CD1c-positive myeloid dendritic cell (primary cell): ENCODE measurements around the gene LPCAT3.

Experiments used
- DNase-seq: peaks from one replicate; pipeline ENCODE4 v3.0.0-alpha.2; 2016; ENCODE audit errors: extremely low spot score

Gene LPCAT3

DNA sequence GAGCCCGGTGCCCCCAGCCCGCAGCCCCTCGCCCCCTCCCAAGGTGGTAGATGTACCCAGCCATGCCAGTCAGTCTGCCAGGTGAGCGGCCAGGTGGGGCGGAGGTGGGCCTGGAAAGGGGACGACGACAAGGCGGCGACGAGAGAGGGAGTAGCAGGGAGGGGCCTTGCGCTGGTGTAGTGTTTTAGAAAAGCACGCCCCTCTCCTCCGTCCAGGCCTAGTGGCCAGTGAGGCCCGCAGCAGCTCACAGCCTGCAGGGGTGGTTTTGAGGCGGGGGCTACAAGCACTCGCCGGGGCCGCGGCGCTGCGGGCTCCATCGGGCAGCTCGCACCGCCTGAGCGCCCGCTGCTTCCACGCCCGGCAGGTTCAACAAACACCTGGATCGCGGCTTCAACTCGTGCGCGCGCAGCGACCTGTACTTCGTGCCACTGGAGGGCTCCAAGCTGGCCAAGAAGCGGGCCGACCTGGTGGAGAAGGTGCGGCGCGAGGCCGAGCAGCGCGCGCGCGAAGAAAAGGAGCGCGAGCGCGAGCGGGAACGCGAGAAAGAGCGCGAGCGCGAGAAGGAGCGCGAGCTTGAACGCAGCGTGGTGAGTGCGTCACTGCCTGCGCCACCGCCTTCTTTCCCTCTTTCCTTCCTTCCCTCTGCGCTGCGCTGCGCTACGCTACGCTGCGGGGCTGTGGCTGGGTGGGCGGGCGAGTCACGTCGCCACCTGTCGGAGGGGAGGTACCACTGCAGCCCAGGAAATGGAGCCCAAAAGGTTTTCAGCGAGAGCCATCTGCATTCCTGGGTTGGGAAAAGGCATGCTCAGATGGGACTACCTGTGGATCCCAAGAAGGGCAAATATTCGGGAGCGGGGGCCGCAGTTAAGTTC is 80.6 kb downstream of the LPCAT3 start:
- peak; percentile 97 for DNase-seq

DNA sequence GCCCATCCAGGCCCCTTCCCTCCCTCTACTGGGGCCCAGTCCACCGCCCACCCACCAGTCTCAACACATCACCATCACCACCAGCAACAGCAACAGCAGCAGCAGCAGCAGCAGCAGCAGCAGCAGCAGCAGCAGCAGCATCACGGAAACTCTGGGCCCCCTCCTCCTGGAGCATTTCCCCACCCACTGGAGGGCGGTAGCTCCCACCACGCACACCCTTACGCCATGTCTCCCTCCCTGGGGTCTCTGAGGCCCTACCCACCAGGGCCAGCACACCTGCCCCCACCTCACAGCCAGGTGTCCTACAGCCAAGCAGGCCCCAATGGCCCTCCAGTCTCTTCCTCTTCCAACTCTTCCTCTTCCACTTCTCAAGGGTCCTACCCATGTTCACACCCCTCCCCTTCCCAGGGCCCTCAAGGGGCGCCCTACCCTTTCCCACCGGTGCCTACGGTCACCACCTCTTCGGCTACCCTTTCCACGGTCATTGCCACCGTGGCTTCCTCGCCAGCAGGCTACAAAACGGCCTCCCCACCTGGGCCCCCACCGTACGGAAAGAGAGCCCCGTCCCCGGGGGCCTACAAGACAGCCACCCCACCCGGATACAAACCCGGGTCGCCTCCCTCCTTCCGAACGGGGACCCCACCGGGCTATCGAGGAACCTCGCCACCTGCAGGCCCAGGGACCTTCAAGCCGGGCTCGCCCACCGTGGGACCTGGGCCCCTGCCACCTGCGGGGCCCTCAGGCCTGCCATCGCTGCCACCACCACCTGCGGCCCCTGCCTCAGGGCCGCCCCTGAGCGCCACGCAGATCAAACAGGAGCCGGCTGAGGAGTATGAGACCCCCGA is 81.4 kb downstream of the LPCAT3 start:
- DNase-seq: no peak

DNA sequence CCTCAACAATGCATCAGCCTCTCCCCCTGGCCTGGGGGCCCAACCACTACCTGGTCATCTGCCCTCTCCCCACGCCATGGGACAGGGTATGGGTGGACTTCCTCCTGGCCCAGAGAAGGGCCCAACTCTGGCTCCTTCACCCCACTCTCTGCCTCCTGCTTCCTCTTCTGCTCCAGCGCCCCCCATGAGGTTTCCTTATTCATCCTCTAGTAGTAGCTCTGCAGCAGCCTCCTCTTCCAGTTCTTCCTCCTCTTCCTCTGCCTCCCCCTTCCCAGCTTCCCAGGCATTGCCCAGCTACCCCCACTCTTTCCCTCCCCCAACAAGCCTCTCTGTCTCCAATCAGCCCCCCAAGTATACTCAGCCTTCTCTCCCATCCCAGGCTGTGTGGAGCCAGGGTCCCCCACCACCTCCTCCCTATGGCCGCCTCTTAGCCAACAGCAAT is 82.1 kb downstream of the LPCAT3 start:
- peak; percentile 61 for DNase-seq

DNA sequence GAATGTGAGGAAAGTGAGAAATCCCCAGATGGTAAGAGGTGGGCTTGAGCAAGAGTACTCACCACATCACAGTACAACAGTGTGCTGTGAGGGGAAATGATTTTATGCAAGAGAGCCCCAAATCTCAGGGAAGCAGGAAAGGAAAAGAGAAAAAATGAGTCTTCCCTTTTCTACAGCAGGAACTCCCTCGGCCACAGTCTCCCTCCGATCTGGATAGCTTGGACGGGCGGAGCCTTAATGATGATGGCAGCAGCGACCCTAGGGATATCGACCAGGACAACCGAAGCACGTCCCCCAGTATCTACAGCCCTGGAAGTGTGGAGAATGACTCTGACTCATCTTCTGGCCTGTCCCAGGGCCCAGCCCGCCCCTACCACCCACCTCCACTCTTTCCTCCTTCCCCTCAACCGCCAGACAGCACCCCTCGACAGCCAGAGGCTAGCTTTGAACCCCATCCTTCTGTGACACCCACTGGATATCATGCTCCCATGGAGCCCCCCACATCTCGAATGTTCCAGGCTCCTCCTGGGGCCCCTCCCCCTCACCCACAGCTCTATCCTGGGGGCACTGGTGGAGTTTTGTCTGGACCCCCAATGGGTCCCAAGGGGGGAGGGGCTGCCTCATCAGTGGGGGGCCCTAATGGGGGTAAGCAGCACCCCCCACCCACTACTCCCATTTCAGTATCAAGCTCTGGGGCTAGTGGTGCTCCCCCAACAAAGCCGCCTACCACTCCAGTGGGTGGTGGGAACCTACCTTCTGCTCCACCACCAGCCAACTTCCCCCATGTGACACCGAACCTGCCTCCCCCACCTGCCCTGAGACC is 82.7 kb downstream of the LPCAT3 start:
- peak; percentile 64 for DNase-seq

DNA sequence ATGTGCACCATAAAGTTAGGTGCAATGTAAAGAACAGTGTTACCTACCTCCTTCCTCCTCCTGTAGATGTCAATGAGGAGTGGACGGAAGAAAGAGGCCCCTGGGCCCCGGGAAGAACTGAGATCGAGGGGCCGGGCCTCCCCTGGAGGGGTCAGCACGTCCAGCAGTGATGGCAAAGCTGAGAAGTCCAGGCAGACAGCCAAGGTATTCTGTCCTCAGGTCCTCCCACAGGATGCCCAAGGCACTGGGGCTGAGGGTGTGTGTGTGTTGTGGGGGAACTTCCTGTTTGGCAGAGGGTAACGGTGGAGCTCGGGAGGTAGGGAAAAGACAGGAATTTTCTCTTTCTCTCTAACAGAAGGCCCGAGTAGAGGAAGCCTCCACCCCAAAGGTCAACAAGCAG is 84.2 kb downstream of the LPCAT3 start:
- DNase-seq: no peak

DNA sequence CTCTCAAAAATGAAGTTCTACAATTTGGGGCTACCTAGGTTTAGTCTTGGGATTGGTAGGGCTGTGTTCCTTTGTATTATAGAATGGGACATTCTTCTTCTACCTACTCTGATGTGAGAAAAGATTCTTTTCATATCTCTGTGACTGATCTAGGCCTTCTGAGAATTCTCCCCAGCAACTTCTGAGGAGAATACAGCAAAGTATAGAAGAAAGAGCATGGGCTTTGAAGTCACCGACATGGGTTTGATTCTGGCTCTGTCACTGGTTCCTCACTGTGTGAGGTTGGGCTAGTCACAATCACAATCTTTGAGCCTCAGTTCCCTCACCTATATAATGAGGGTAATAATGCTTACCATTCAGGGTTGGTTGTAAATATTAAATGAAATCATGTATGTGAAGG is 85.5 kb downstream of the LPCAT3 start:
- DNase-seq: no peak

DNA sequence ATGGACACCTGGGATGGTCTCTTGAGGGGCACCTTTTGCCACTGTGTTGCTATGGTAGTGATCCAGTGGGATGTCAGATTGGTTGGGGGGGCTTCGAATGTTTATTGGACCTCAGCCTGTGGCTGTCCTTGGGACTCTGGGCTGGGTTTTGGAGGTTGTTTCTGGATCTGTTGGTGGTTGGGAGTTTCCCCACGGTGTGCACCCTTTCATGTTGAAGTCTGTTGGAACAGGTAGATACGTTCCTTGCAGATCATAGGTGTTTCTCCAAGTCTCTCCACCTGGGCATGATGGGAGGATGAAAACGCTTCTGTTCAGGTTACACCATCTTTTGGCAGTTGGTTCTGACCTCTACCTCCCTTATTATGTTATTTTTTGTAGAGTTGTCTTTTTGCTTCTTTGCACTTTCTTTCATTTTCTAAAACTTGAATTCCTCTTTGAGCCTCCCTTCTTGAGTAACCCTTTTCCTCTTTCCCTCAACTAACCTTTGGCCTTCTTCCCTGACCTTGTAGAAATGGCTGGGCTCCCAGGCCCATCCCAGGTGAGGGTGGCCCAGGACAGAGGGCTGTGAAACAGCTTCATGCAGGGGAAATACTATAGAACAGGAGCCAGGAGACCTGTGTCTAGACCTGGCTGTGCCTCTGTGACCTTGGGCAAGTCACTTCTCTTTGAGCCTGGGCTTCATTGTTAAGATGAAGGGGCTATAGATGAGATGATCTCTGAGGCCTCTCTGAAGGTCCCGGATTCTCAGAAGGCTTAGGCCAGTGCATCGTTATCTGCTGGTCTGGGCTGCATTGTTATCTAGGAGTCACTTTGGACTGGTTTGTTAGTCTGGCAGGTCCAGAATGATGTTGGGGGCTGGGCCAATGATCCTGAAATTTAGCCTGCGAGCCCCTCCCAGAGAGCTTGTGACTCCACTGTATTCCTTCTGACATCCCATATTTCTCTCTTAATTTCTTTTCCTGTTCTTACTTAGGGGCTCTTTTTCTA is 88.5 kb downstream of the LPCAT3 start:
- no peak for DNase-seq

DNA sequence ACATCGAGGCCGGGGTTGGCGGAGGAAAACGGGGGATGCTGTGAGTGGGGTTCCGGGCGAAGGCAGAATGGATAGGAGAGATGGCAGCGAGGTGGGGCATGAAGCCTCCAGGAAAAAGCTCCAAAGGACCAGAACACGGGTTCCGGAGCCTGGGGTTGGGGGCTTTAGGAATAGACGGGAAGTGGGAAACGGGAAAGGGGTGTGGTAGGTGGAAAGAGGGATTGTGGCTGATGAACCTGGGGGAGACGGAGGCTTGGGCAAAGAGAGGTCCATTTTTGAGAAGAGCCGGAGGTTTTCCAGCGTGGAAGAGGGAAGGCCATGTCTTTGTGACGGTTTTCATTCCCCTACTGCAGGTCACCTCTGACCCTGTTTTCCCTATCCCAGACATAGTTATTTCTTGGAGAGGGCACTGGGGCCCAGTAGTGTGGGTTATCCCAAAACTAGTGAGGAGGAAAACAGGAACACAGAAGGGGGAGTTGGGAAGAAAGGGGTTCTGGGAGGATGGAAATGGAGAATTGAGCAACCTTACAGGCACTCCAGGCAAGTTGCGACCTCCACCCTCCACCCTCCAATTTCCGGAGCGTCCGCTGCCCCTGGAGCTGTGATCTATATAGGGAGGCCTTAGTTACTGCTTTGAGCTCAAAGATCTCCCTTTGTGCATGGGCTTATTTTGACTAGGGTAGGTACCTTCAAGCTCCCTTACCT is 89.4 kb downstream of the LPCAT3 start:
- DNase-seq: no peak

DNA sequence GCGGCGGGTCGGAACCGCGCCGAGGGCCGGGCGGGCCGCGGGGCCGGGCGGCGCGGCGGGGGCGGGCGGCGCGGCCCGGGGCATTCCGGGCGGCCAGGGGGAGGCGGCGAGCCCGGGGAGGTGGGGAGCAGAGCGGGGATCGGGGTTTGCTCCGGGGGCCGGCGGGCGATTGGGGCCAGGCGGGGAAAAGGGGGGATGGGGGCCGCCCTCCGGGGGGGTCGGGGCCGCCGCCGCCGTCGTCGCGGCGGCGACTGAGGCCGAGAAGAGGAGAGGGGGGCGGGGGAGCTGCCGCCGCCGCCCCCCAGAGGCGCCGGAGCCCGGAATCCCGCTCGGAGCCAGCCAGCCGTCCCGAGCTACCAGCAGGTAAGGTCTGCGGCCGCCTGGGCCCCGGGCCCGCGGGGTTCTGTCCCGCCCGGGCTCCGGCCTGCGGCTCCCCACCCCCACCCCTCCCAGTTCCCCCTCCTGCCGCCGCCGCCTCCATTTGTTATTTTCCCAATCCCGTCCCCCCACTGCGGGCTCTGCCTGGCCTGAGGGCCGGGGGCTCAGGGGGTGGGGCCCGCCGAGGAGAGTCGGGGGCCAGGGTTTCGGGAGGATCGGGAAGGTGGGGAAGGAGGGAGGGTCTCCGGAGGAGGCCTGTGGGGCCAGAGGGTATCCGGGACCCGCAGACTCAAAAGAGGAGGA is 90.1 kb downstream of the LPCAT3 start:
- DNase-seq: no peak

DNA sequence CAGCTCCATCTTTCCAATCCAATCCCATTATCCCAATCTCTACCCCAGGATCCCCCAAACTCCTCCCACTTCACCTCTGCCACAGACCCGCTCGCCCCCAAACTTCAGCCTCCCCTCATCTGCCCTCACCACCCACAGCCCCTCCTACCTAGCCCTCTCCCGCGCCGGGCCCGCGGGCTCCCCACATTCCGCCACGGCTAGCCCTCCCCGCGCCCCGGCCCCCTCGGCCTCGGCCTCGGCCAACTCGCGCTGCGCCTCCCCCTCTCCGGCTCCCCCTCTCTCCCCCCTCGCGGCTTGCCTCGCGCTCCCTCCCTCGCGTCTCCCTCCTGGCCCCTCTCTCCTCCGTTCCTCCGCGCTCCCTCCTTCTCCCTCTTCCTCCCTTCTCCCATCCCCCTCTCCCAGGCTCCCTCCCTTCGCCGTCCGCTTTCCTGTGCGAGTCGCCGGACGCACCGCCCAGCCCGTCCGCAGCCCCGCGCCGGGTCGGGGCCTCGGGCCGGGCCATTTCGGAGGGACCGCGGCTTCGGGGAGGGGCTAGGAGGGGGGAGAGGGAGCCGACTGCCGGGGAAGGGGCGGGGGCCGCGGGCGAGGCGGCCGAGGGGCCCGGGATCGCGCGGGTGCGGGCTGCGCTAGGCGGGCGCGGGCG is 90.8 kb downstream of the LPCAT3 start, which contains the start of gene ATN1:
Gene ATN1 (plus strand): TSS at position 581 of the 643 bp plus-strand sequence. CDS start 6,043 bp downstream, outside the sequence.
- DNase-seq: no peak
